Measurements from ENCODE around the gene TBC1D22A. TPM values are rescaled to one million over a fixed set of nuclear protein-coding genes. Genes with fewer than 3 reads are reported as not detected.

TBC1D22A gene
- total and polyA plus RNA-seq, 9 of the 15 experiments (the other 6 are each of a cell fraction or from before 2014, with no cell fraction given), result 0.20 to 11.5 (median 5.2) TPM

- TF ChIP-seq, protein P1, sequence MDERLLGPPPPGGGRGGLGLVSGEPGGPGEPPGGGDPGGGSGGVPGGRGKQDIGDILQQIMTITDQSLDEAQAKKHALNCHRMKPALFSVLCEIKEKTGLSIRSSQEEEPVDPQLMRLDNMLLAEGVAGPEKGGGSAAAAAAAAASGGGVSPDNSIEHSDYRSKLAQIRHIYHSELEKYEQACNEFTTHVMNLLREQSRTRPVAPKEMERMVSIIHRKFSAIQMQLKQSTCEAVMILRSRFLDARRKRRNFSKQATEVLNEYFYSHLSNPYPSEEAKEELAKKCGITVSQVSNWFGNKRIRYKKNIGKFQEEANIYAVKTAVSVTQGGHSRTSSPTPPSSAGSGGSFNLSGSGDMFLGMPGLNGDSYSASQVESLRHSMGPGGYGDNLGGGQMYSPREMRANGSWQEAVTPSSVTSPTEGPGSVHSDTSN (CRISPR knock-in tag; IDR thresholded peaks at IDR 0.05; ENCODE audit: low read depth), result no peak
- TF ChIP-seq, protein P1 (tag; conservative IDR thresholded peaks at IDR 0.05; ENCODE audit: low read depth), result peak; percentile 72
- TF ChIP-seq RBM34 (IDR thresholded peaks at IDR 0.05; ENCODE audit: borderline replicate concordance, insufficient read depth, low read length) (no peak), MYC (IDR thresholded peaks at IDR 0.05; ENCODE audit: low read depth, low read length) (peak; percentile 74), MYC (CRISPR knock-in tag; IDR thresholded peaks at IDR 0.05; ENCODE audit: borderline replicate concordance, low read depth) (no peak), HDAC2 (IDR thresholded peaks at IDR 0.05) (0 out of 2 replicates have a peak, but pooled peaks have one; percentile 33), U2AF2 (optimal IDR thresholded peaks at IDR 0.05; ENCODE audit: low read depth, low read length) (no peak), PURB (CRISPR knock-in tag; IDR thresholded peaks at IDR 0.05; ENCODE audit: low read depth) (no peak), FOSL1 (tag; conservative IDR thresholded peaks at IDR 0.05) (peak; percentile 88), USF1 (CRISPR knock-in tag; IDR thresholded peaks at IDR 0.05) (peak; percentile 47; the same call in 1 of the 2 replicates), DPF2 (IDR thresholded peaks at IDR 0.05) (peak; percentile 70), NFIC (IDR thresholded peaks at IDR 0.05) (peak; percentile 74), MEIS2 (IDR thresholded peaks at IDR 0.05; ENCODE audit: partially characterized antibody) (peak; percentile 85), EP400 (IDR thresholded peaks at IDR 0.05) (0 out of 2 replicates have a peak, but pooled peaks have one; percentile 26), HIVEP1 (CRISPR knock-in tag; IDR thresholded peaks at IDR 0.05) (no peak)
- TF ChIP-seq, protein P2, sequence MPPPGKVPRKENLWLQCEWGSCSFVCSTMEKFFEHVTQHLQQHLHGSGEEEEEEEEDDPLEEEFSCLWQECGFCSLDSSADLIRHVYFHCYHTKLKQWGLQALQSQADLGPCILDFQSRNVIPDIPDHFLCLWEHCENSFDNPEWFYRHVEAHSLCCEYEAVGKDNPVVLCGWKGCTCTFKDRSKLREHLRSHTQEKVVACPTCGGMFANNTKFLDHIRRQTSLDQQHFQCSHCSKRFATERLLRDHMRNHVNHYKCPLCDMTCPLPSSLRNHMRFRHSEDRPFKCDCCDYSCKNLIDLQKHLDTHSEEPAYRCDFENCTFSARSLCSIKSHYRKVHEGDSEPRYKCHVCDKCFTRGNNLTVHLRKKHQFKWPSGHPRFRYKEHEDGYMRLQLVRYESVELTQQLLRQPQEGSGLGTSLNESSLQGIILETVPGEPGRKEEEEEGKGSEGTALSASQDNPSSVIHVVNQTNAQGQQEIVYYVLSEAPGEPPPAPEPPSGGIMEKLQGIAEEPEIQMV (tag; conservative IDR thresholded peaks at IDR 0.05; ENCODE audit: low read depth), result 0 out of 2 replicates have a peak, but pooled peaks have one; percentile 24
- TF ChIP-seq, protein P3, sequence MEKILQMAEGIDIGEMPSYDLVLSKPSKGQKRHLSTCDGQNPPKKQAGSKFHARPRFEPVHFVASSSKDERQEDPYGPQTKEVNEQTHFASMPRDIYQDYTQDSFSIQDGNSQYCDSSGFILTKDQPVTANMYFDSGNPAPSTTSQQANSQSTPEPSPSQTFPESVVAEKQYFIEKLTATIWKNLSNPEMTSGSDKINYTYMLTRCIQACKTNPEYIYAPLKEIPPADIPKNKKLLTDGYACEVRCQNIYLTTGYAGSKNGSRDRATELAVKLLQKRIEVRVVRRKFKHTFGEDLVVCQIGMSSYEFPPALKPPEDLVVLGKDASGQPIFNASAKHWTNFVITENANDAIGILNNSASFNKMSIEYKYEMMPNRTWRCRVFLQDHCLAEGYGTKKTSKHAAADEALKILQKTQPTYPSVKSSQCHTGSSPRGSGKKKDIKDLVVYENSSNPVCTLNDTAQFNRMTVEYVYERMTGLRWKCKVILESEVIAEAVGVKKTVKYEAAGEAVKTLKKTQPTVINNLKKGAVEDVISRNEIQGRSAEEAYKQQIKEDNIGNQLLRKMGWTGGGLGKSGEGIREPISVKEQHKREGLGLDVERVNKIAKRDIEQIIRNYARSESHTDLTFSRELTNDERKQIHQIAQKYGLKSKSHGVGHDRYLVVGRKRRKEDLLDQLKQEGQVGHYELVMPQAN (IDR thresholded peaks at IDR 0.05; ENCODE audit: borderline replicate concordance), result peak; percentile 56; the same call in 1 of the 2 replicates
- TF ChIP-seq, protein P4, sequence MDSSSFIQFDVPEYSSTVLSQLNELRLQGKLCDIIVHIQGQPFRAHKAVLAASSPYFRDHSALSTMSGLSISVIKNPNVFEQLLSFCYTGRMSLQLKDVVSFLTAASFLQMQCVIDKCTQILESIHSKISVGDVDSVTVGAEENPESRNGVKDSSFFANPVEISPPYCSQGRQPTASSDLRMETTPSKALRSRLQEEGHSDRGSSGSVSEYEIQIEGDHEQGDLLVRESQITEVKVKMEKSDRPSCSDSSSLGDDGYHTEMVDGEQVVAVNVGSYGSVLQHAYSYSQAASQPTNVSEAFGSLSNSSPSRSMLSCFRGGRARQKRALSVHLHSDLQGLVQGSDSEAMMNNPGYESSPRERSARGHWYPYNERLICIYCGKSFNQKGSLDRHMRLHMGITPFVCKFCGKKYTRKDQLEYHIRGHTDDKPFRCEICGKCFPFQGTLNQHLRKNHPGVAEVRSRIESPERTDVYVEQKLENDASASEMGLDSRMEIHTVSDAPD (CRISPR knock-in tag; IDR thresholded peaks at IDR 0.05), result peak; percentile 87
These were observed 53.7 kb downstream of the TBC1D22A start (continued) for GRCh38 chr22:46815896-46816731.

Data from K562 (cell line).